Activated T-cell treated with anti-CD3 and anti-CD28 coated beads for 4 hours (primary cell): ENCODE data around the gene MALL.
"Not testable (repeated sequence)": the region's sequence is repeated elsewhere in the genome, so short reads cannot be mapped to it uniquely, and the experiment has no call there.

Source experiments
- DNase-seq: peaks from one replicate; pipeline ENCODE4 v3.0.0-alpha.2; 2020

MALL gene

DNA sequence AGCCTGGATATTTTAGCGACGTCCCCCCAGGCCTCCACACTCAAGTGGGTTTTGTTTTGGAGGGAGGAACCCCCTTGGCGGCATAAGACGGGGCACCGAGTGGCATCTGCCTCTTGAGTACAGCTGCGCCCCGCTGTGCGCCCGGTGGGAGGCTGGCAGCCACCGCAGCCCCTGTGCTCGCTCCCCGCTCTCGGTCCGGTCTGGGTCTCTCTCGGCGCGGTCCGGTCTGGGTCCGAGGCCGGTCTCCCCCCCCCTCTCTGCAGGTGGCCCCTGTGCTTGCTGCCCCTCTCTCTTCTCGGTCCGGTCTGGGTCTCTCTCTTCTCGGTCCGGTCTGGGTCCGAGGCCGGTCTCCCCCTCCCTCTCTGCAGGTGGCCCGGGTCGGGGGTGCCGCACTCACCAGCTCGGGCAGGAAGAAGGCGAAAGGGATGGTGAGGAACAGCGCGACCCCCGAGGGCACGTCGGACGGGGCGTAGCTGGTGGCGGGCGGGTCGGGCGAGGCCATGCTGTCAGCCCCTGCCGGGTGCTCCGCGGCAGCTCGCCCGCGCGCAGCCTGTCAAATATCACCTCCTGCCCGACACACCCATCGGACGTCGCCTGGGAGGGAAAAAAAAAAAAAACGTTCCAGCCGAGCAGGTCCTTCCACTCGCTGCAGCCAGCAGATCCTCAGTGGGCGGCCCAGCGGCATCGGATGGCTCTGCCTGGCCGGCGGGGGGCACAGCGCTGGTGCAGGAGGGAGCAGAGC, at the start of gene MALL:
Gene MALL (minus strand): TSS at position 532 of the 742 bp plus-strand sequence. CDS start 30 bp downstream, at position 502.
- no peak for DNase-seq

DNA sequence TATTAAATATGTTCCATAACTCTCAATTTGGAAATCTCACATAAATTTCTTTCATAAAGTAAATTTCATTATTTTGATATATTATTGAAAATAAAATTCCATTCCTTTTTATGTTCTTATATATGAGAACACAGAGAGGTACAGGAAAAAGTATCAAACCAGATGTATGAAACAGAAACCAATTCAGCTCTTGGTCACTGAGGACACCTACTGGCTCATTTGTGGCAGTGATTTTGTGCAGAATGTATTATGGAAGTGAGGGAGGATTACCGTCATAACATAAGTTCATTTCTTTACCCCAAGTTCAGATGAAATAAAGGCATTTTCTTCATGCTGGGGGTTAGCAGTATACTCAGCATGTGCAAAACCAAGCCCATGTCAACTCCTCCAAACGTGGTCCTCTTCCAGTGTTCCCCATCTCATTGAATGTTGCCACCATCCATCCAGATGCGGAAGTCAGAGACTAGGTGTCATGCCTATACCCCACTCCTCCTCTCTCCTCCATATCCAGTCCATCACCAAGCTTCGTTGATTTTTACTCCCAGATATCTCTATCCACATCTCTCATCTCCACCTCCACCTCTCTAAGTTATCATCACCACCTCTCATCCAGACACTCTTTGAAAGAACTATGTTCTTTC, 41.7 kb upstream of the MALL start:
- DNase-seq, result no peak

DNA sequence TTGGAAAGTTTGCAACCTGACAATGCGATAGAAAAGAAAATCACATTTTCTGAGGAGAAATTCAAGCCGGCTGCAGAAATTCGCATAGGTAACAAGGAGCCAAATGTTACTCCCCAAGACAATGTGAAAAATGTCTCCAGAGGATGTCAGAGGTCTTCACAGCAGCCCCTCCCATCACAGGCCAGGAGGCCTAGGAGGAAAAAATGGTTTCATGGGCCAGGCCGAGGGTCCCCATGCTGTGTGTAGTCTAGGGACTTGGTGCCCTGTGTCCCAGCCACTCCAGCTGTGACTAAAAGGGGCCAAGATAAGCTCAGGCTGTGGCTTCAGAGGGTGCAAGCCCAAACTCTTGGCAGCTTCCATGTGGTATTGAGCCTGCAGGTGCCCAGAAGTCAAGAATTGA, 39.2 kb upstream of the MALL start:
- not testable (repeated sequence) for DNase-seq

DNA sequence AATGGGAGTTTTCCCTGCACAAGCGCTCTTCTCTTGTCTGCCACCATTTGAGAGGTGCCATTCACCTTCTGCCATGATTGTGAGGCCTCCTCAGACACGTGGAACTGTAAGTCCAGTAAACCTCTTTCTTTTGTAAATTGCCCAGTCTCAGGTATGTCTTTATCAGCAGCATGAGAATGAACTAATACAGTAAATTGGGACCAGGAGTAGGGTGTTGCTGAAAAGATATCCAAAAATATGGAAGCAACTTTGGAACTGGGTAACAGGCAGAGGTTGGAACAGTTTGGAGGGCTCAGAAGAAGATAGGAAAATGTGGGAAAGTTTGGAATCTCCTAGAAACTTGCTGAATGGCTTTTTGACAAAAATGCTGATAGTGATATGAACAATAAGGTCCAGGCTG, 38.6 kb upstream of the MALL start:
- not testable (repeated sequence) for DNase-seq

DNA sequence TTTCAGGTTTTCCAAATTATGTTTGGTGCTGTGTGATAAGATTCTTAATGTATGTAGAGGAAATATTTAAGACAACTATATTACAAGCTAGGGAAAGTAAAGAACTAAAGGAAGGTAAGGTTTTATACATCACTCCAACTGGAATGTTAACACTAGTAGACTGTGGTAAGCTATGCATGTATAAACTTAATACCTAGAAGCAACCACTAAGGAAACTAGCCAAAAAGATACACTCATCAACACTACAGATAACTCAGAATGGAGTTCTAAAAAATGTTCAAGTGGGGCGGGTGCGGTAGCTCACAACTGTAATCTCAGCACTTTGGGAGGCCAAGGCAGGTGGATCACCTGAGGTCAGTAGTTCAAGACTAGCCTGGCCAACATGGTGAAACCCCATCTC, 37.8 kb upstream of the MALL start:
- no peak for DNase-seq

DNA sequence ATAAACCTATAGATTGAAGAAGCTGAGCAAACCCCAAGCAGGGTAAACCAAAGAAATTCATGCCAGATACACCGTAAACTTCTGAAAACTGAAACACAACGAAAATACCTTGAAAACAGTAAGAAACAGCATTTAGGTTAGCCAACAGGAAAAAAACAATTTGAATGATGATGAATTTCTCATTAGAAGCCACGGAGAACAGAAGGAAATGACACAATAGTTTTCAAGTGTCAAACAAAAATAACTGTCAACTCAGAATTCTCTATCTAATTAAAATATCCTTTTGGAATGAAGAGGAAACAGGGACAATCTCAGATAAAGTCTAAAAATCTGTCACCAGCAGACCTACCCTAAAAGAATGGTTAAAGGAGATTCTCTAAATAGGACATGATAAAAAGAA, 37.3 kb upstream of the MALL start:
- no peak for DNase-seq

DNA sequence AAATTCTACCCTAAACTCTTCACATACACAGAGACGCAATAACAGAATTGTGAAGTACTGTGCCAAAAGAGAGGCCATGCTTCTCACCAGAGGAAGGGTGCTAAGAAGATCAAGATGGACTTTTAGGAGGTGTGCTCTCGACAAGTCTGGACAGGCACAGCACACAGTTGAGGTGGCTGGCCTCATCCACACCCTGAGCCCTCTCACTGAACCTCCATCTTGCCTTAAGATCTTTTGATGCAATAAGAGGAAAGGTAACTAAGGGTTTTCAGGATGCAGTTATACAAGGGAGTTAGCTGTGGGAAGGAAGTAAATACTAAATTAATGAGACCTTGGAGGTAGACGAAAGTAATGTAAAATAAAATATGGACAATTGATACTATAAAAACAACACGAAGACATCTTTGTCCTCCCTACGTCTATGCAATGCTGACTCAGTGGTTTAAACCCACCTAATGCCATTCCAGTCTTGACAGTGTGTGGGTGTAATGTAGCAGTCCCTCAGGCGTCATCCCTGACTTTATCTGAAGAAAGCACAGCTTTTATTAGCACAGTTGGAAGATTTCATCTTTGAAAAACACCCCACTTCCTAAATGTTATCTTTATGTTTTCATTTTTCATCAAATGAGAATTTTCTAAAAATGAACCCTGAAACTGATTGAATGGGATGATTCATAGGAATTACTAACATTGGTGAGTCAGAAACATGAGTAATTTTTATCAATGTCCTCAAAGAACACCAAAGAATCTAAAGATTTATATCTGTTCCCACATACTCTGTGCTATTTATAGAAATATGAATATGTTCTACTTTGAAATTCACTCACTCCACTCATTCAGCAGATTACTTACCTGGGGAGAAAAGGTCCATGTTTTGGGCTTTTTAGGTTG, 34.0 kb upstream of the MALL start:
- no peak for DNase-seq

DNA sequence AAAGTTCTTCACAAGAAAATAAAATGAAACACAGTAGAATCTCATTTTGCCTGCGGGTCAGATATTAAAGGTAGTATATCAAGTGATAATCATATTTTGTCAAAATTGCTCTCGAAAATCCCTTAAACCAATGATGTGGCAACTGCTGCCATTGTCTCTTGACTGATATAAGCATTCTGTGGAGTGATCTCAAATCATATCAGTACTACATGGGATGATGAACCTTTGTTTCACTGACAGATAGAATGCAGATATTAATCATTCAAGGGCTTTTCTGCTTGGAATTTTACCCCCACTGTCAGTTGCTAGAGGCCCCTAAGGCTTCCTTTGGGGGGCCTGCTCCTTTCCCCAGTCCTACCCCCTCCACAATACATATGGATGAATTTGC, 31.3 kb upstream of the MALL start:
- no peak for DNase-seq

DNA sequence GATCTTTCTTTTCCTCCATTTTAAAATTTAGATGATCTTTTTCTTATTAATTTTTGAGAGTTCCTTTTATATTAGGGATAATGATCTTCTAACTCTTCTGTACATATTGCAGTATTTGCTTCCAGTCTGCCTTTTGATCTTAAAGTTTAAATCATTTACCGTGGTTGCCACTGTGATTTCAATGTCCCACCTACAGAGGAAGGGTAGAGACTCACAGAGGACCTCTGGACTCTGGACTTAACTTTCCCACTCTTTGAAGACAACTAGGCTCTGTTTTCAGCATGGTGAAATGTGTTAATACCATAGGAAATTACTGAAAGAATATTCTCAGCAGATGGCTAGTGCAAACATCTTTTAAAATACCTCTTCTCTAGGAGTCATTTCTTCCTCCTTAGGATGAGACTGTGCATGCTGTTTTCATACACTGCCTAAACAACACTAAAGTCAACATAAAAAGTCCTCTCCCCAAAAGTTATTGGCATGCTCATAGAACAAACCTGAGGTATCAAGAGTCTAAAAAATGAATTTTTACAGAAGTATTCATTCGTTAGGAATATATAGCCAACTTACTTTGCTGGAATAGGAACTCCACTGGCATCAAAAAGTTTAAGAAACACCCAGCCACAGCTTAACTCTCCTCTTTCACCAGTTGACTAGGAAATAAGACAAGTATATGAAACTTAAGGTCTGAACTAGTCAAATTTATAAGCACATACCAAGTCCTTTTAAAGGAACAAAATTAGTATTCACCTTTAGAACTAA, 30.7 kb upstream of the MALL start:
- DNase-seq, result no peak

DNA sequence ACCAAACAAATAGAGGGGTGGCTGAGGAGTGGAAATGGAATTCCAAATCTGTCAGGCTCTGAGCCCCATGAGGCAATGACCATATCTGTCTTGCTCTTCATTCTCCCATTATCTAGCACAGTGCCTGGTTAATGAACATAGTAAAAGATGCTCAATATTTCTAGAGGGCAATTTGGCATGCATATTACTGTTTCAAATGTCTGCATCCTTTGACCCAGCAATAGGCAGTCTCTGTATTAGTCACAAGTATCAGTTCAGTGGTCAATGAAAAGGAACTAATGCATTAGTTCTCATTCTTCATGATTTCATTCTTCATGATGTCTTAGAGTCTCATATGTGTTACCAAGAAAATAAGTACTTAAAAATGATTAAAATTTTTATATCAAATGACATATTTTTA, 28.4 kb upstream of the MALL start:
- DNase-seq, result no peak

DNA sequence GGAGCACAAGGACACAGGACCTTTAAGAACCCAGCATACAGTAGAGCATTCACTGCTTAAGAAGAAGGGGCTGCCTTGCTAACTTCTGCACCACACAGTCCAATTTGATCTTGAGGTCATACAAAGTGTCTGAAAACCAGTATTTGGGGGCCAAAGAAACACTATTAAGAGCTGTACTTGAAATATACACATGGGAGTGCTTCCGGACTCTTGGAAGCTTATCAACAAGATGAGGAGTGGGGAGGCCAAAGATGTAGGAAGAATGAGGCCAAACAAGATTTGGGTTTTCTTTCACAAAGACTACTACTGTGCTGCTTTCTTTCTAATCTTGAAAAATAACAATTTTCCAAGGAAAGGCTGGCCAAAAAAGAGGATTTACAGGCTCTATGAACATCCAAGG, 24.8 kb upstream of the MALL start:
- no peak for DNase-seq

DNA sequence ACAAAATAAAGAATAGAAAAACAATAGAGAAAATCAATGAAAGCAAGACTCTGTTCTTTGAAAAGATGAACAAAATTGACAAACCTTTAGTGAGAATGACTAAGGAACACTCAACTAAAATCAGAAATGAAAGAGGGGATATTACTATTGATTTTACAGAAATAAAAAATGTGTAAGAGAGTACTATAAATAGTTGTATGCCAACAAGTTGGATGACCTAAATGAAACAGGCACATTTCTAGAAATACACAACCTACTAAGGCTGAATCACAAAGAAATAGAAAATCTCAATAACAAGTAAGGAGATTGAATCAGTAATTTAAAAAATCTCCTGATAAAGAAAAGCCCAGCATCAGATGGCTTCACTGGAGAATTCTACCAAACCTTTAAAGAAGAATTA, 18.4 kb upstream of the MALL start:
- no peak for DNase-seq

DNA sequence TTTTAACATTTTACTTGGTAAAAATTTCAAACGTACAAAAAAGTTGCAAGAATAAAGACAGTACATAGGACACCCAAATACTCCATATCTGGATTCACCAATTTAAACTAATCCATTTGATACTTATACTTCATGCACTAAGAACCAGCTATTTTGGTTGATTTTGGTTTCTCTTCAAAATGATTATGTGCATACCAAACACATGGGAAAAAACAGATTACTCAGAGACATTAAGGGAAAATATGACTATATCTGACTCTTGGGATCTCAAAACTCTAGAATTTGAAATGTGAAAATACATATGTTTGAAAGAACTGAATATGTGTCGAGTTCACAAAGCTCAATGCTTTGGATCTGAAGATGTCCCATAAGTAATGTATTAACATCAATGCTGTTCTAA, 15.5 kb upstream of the MALL start:
- DNase-seq, result no peak

DNA sequence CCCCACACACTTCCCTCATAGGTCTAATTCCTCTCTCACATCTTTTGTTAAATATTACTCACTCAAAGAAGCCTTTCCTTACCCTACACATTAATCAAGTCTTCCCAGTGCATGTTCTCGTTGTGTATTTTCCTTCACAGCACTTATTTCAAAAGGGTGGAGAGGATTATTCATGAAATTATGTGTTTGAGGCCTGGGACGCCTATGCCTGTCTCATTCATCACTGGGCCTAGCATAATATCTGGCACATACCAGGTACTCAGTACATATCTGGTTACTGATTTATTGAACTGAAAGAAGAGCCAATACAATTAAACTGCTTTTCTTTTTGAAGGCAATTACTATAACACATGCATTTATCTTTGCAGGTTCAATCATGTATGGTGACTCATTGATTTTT, 15.1 kb upstream of the MALL start:
- no peak for DNase-seq

DNA sequence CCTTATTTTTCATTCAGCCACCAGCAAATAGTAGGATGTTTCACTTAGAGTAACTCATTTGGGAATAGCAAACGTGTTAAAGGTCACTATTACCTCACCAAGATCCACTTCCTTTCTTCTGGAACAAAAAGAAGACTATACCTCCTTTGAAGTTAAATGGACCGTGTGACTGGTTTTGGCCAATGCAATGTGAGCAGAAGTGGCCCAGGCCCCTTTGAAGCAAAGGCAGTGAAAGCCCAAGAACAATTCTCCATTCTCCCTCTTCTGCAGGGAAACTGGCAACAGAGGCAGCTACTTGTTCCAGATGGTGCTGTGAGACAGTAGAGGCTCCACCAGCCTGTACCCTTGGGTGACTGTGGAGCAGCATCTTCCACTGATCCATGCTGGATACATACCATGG, 11.3 kb upstream of the MALL start:
- DNase-seq, result no peak

DNA sequence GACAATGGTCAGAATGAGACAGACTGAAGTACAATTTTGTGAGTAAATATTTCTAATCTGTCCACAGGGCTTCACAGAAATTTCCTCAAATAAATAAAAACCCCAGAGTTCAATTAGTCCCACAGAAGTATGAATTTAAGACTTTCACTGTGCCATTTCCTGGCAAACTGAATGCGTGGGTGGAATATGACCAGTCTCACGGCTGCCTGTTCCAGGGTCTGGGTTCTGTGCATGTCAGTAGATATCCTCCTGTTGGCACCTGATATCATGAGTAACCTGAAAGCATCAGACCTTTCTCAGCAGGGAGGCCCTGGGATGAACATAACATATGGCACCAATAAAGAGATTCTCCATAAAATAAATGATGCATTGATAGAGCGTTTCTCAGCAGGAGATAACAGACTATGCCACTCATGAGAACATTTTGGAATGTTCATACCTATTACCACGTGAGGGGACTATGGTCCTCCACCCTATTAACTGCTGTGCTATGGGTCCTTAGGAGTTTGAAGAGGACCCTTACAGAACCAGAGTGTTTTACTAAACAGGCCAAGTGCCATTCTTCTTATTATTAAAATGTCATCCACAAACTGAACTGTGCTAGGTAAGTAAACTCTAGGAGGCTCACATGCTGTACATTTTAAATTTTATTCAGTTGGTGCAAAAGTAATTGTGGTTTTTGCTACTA, 10.6 kb upstream of the MALL start:
- DNase-seq, result no peak

DNA sequence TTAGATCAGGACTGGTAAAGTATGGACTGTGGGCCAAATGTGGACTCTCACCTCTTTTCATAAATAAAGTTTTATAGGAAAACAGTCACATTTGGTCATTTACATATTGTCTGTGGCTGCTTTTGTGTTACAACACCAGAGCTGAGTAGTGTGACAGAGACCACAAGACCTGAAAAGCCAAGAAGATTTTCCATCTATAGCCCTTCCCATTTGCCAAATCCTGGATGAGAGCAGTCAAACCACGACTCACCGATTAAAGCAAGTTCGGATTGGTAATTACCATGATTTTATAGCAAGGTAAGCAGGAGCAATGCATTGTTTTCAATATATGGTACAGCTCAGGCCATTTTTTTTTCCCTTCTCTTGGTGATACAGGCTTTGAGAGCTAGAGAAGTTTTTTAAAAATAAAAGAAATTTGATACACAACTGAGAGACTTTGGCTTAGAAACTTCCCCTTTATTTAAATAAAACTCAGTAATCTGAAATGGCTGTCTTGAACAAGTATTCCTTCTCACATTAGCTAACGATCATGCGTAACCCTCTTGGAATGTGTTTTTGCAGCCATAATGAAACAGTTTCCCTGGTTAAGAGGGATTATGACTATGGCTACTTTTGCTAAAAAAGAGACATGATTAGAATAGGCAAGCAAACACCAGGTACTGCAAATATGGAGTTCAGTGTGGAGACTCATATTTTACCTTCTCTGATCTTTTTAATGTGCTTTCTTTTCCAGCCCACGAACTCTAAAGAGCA, 9.5 kb upstream of the MALL start:
- no peak for DNase-seq

DNA sequence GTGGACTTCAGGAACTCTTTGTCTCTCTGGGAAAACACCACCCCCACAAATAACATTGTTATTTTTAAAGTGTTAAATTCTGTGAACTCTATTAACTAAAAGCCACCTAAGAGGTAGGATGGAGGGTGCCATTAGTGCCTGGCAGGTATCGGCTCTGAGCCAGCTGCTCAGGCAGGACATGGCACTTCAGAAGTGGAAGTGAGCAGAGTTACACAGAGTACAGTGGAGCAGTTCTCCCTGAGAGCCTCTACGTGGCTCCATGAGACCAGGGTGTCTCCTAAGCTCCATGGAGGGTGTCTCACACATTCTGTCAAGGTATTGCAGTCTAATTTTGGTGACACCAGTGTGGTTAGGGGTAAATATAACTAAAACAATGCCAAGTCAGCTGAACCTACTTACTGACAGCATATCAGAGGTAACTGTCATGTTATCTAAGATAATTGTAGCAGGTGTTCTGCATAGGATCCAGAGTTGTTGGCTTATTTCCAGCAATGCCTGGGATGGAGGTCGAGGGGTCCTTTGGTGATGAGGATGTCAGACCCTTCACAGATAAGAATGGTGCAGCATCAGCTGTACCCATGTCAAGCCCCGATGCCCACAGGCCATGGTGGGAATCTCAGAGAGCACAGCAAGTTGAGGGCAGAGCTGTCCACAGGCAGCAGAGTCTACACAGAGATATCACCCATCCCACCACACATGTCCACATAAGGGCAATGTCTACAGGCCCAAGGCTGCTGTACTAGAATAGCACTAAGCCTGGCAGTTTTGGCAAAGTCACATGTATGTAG, 8.6 kb upstream of the MALL start:
- no peak for DNase-seq

DNA sequence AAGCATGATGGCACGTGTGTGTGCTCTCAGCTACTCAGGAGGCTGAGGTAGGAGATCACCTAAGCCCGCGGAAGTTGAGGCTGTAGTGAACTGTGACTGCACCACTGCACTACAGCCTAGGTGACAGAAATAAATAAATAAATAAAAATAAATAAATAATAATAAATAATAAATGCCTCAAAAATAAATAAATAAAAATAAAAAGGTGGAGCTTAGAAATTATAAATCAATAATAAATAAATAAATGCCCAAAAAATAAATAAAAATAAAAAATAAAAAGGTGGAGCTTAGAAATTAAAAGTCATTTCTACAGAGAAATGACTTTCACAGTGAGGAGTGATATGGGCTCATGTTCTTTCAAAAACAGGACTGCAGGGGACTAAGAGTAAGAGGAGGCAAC, 6.0 kb upstream of the MALL start:
- no peak for DNase-seq

DNA sequence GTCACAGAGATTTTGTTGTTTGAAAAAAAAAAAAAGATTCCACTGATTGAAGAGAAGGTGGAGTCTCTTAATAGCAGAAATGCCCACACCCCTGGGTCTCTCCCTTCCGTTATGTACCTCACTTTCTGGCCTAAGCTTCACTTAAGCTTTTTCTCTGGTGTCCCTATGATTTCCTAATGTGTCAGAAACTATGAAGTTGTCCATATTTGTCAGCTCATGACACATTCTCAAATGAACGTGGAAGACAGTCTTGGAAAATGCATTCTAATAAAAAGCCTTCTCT, 5.4 kb upstream of the MALL start:
- DNase-seq, result no peak
